Astrocyte of the cerebellum (primary cell): ENCODE measurements around the gene INPP4B.

Source experiments
- DNase-seq: peaks from one replicate; pipeline ENCODE4 v3.0.0-alpha.2; 2011; ENCODE audit warnings: low read depth
- H3K4me3 ChIP-seq: 2 replicates; pipeline ENCODE4 v1.5.1; 2011; ENCODE audit warnings: mild to moderate bottlenecking, low read depth, low read length, moderate library complexity
- in situ Hi-C: cut with HindIII; loops from 2 replicates; pipeline ENCODE4 v1.10.0; 2017; ENCODE audit warnings: low sequenced_read_pairs
- TF ChIP-seq, protein P1 (sequence below): IDR thresholded peaks from 2 replicates; pipeline ENCODE4 v1.5.1; 2012; ENCODE audit warnings: low read length, low read depth, moderate library complexity, mild to moderate bottlenecking; ENCODE audit errors: missing control alignments

INPP4B gene

DNA sequence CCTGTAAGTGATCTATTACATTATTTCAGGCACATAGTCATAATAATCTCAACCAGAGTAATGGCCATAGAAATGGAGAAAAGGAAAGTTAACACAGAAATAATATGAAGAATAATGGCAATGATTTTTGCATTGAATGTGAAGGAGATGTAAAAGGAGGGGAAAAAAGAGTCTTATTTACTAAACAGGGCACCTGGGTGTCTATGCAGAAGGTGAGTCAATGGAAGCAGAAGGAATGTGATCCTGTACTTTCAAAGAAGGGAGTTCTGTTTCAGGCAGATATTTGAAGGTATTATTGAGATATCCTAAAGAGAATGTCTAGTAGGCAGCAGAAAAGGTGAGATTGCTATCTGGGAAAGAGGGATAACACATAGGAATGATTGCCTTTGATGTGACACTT is 279.9 kb downstream of the INPP4B start:
- no peak overlapping the region for H3K4me3 ChIP-seq
- in situ Hi-C loops, result no loop called here
- TF ChIP-seq, protein P1, sequence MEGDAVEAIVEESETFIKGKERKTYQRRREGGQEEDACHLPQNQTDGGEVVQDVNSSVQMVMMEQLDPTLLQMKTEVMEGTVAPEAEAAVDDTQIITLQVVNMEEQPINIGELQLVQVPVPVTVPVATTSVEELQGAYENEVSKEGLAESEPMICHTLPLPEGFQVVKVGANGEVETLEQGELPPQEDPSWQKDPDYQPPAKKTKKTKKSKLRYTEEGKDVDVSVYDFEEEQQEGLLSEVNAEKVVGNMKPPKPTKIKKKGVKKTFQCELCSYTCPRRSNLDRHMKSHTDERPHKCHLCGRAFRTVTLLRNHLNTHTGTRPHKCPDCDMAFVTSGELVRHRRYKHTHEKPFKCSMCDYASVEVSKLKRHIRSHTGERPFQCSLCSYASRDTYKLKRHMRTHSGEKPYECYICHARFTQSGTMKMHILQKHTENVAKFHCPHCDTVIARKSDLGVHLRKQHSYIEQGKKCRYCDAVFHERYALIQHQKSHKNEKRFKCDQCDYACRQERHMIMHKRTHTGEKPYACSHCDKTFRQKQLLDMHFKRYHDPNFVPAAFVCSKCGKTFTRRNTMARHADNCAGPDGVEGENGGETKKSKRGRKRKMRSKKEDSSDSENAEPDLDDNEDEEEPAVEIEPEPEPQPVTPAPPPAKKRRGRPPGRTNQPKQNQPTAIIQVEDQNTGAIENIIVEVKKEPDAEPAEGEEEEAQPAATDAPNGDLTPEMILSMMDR, result no peak
- DNase-seq, result no peak

DNA sequence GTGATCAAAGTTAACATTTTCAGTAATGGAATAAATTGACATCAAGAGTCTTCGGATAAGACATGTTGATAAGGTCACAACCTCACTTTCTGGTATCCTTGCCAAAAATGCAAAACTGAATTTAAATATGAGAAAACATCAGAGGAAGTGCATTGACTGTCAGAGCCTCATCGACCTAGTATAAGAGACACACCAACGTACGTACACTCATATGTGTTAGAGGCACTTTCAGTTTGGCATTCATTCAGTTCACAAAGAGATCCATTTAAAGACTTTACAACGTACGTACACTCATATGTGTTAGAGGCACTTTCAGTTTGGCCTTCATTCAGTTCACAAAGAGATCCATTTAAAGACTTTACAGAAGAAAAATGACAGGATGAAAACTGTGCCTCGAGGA is 280.3 kb downstream of the INPP4B start:
- TF ChIP-seq, protein P1, result no peak
- no peak overlapping the region for H3K4me3 ChIP-seq
- in situ Hi-C loops, result no loop called here
- no peak for DNase-seq

DNA sequence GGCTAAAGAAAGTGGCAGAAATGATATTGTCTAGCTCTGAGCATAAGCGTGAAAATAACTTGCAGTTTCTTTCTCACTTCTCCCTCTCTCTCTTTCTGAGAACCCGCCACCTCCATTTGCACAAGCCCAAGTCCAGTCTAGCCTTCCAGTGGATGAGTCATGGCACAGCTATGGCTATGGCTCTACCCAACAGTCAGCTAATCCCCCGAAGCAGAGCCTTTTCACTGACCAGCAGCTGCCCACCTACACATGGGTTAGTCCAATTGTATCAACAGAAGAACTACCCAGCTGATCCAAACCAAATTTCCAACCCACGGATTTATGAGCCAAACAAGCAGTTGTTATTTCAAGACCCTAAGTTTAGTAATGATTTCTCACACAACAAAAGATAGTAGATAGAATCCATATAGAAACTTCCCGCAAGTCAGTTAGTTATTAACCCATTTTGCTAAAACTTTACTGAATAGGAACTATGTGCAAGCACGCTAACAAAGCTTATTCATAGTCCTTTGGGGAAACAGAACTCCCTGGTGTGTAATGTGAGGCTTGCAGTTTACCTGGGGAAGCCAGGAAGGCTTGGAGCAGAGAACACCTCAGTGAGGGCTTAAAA is 282.3 kb downstream of the INPP4B start:
- no peak for DNase-seq
- H3K4me3 ChIP-seq, result no peak overlapping the region
- TF ChIP-seq, protein P1, result no peak
- in situ Hi-C loops, result no loop called here

DNA sequence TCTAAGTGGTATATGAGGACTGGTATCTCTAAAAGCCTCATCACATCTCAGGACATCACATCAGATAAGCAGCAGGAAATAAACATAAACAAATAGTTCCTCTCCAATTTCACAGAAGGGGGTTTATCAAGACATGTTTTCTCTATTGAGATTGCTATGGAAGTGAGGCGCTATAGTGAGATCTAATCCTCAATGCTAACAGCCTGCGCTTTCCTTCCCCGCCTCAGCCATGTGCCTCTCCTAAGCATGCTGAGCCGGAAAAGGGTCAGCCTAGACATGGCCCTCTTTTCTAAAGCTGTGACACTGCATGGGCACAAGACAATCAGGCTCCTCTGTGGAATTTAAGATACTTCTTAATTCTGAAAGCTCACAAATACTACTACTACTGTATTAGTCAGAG is 286.1 kb downstream of the INPP4B start:
- DNase-seq, result no peak
- in situ Hi-C loops, result no loop called here
- TF ChIP-seq, protein P1, result no peak
- H3K4me3 ChIP-seq, result no peak overlapping the region

DNA sequence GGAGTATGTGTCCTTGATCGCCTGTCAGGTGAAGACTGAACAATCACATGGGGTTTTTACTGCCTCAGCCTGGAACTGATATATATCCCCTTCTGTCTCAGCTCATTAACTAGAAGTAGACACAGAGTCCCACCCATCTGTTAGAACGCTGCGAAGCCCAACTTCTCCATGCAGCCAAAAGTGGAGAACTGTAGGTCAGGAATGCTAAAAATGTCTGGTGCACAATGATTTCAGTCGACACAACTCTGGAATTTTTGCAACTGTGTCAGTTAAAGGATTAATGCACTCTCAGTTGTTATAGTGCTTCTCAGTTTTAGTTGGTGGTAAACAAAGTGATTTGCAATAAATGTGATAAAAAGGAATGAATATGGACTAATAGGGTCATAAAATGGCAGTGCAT is 287.2 kb downstream of the INPP4B start:
- TF ChIP-seq, protein P1, result no peak
- H3K4me3 ChIP-seq, result no peak overlapping the region
- DNase-seq, result no peak
- in situ Hi-C loops, result no loop called here

DNA sequence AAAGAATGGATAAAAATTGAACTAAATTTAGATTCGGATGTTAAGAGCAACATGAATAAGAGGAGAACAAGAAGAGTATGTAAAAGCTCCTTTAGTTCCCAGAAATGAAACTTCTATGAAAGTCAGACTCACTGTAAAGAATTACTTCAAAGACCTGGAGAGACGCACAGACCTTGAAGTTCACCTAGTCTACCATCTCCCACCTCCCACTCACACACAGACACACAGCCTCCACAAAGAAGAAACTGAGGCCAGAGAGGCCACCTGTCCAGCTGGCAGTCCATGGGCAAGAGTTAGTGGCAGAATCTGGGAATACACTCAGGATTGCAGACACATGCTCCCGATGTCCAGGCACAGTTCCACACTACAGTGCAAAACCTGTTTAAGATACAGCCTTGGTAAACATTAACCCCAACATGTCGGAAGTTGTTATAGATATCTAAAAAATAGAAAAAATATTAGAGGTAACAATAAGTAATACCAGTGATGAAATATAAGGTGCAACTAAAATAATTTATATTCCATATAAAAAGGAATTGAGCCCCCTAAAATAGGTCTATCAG is 288.8 kb downstream of the INPP4B start:
- no peak for DNase-seq
- in situ Hi-C loops, result no loop called here
- no peak overlapping the region for H3K4me3 ChIP-seq

More for the DNA sequence above, 288.8 kb downstream of the INPP4B start:
- TF ChIP-seq, protein P1, result no peak
